Uterus (tissue), 4 donors: ENCODE measurements around the gene DSG3. TPM values are rescaled to one million over a fixed set of nuclear protein-coding genes. Genes with fewer than 3 reads are reported as not detected.
"Not testable (repeated sequence)": the region's sequence is repeated elsewhere in the genome, so short reads cannot be mapped to it uniquely, and the experiment has no call there.

Experiments
- DNase-seq, 2 donors: peaks; one replicate each; pipeline ENCODE4 v3.0.0-alpha.2; 2019 to 2020
- H3K27ac ChIP-seq, 2 donors: fragments of 200-600 bp; sonication (generic); 1 replicate in 1 of 2; 2 replicates in 1 of 2; pipeline ENCODE4 v1.5.1; 2016 to 2018
- H3K27me3 ChIP-seq, 2 donors: fragments of 200-600 bp; sonication (generic); one replicate each; pipeline ENCODE4 v1.5.1; 2018 to 2019; ENCODE audit warnings: control low read depth in 1 of 2
- H3K36me3 ChIP-seq, 2 donors: fragments of 200-600 bp; sonication (generic); one replicate each; pipeline ENCODE4 v1.5.1; 2019; ENCODE audit warnings: control low read depth in 1 of 2
- H3K4me1 ChIP-seq, 2 donors: fragments of 200-600 bp; sonication (generic); one replicate each; pipeline ENCODE4 v1.5.1; 2018 to 2019; ENCODE audit warnings: control low read depth in 1 of 2
- H3K4me3 ChIP-seq, 2 donors: fragments of 200-600 bp; sonication (generic); 1 replicate in 1 of 2; 2 replicates in 1 of 2; pipeline ENCODE4 v1.5.1; 2018 to 2019; ENCODE audit warnings: mild to moderate bottlenecking in 1 of 2
- H3K9me3 ChIP-seq, 2 donors: fragments of 200-600 bp; sonication (generic); one replicate each; pipeline ENCODE4 v1.5.1; 2019; ENCODE audit warnings: control low read depth in 1 of 2
- POLR2A ChIP-seq, 2 donors: fragments of 450-650 bp; IDR thresholded peaks; one replicate each; pipeline ENCODE4 v1.6.1; 2016; ENCODE audit warnings: antibody characterized with exemption in 2 of 2, mild to moderate bottlenecking in 1 of 2, moderate library complexity in 1 of 2
- intact Hi-C: fragments of 100-400 bp; cut with DNase I; formaldehyde crosslinking; loops from one replicate; pipeline ENCODE4 v1.15.1; 2023; ENCODE audit warnings: low total_unique reads
- total RNA-seq, 4 donors: library from RNA; depleted of rRNA in 3 of 4; stranded (reverse); fragments of >200 nt in 3 of 4; gene quantifications; one replicate each; pipeline versions ENCODE4 v1.1.0 to v1.2.4, GENCODE V29; 2014 to 2023
- TF ChIP-seq, protein P1 (sequence below), 4 experiments: fragments of 200-600 bp in 2 of 4; fragments of 450-650 bp in 2 of 4; sonication (generic) in 2 of 4; IDR thresholded peaks; one replicate each; pipeline ENCODE4 v1.5.1; 2016 to 2019; ENCODE audit warnings: antibody characterized with exemption in 4 of 4, mild to moderate bottlenecking in 2 of 4, moderate library complexity in 1 of 4
- donor health status: DM: yes; HTN: yes; CAD: no.

Gene DSG3
- total RNA-seq, 4 donors from 2014 or later: 0.07 to 0.12 TPM; not detected in 2

DNA sequence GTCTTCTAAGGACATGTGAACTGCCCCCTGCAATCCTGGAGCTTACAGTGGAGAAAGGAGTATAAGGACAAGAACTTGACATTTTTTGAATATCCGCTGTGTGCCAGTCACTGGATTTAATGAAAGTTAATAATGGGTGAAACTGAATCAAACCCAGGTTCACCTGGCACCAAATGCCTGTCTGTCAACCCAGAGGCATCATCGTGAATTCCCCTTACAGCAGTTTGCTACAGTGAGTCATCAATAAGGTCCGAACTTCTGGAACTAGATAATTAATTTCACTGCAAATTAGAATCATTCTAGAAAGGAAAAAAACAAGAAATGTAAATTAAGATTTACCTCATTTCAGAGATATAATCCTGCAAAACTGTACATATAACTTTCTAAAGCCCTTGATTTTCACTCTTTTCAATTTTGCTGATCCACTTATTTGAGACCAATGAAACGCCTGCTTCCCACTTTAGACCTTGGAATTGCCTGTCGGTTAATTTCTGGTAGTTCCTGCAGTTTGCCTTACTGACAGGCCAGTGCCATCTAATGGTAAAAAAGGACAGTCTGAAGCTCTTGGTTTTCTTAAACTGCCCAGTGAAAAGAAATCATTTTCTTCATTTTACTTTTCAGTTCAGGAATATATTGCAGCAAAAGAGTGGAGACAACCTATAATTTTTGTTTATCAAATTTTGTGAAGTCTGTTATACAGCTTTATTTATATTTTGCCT, 58.6 kb downstream of the DSG3 start:
- TF ChIP-seq POLR2A (IDR thresholded peaks at IDR 0.05): no peak
- TF ChIP-seq, protein P1, sequence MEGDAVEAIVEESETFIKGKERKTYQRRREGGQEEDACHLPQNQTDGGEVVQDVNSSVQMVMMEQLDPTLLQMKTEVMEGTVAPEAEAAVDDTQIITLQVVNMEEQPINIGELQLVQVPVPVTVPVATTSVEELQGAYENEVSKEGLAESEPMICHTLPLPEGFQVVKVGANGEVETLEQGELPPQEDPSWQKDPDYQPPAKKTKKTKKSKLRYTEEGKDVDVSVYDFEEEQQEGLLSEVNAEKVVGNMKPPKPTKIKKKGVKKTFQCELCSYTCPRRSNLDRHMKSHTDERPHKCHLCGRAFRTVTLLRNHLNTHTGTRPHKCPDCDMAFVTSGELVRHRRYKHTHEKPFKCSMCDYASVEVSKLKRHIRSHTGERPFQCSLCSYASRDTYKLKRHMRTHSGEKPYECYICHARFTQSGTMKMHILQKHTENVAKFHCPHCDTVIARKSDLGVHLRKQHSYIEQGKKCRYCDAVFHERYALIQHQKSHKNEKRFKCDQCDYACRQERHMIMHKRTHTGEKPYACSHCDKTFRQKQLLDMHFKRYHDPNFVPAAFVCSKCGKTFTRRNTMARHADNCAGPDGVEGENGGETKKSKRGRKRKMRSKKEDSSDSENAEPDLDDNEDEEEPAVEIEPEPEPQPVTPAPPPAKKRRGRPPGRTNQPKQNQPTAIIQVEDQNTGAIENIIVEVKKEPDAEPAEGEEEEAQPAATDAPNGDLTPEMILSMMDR (IDR thresholded peaks at IDR 0.05): peak in 3 of 4 experiments; percentile 13 to 20 (median 19)
- intact Hi-C loops: no loop called here
- Histone ChIP-seq H3K27ac (no peak overlapping the region), H3K4me1 (no peaks in the 10 kb centered on the region), H3K9me3 (no peaks in the 10 kb centered on the region), H3K4me3 (no peak overlapping the region), H3K27me3 (no peaks in the 10 kb centered on the region), H3K36me3 (no peaks in the 10 kb centered on the region)
- no peak for DNase-seq

DNA sequence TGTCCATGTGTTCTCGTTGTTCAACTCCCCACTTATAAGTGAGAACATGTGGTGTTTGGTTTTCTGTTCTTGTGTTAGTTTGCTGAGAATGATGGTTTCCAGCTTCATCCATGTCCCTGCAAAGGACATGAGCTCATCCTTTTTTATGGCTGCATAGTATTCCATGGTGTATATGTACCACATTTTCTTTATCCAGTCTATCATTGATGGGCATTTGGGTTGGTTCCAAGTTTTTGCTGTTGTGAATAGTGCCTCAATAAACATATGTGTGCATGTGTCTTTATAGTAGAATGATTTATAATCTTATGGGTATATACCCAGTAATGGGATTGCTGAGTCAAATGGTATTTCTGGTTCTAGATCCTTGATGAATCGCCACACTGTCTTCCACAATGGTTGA, 59.6 kb downstream of the DSG3 start:
- H3K9me3 ChIP-seq, H3K36me3 ChIP-seq, DNase-seq, H3K4me3 ChIP-seq, H3K4me1 ChIP-seq, H3K27ac ChIP-seq, H3K27me3 ChIP-seq, intact Hi-C loops: not testable (repeated sequence)

DNA sequence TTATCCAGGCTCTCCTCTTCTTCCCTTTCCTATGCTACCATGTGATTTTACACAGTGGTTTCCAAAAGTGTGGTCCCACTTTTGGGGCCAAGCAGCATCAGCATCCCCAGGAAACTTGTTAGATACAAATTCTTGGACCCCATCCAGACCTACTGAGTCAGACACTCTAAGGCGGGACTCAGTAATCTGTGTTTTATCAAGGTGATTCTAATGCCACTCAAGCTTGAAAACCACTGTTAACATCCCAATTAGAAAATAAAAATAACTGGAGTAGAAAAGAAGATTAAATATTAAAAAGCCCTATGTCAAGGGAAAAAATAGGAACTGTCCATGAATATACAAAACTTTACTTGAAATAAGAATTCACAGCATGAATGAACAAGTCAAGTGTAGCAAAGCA, 61.2 kb downstream of the DSG3 start:
- H3K27ac ChIP-seq: no peak overlapping the region
- H3K4me1 ChIP-seq: no peaks in the 10 kb centered on the region
- no peaks in the 10 kb centered on the region for H3K9me3 ChIP-seq
- no peaks in the 10 kb centered on the region for H3K27me3 ChIP-seq
- H3K36me3 ChIP-seq: no peaks in the 10 kb centered on the region
- DNase-seq: no peak
- intact Hi-C loops: no loop called here
- TF ChIP-seq, protein P1 (IDR thresholded peaks at IDR 0.05): no peak
- TF ChIP-seq POLR2A (IDR thresholded peaks at IDR 0.05): no peak
- no peak overlapping the region for H3K4me3 ChIP-seq

DNA sequence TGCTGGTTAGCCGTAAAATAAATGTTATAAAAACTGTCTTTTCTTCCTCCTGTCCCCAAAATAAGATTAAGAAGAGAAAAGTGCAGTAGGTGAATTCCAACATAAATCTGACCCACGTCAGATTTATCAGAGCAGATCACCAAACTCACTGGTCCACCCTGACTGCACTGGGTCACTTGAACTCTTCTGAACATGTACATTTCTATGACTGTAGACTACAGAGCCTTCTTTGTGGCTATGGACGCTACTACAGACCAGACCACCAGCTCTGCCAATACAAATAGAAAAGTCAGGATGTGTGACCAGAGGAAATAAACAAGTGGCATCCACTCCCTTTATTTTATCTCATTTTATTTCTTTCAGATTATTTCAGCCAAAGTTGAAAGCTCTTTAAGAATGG, 62.0 kb downstream of the DSG3 start:
- DNase-seq: no peak
- Histone ChIP-seq H3K4me3 (no peak overlapping the region), H3K36me3 (no peaks in the 10 kb centered on the region), H3K27me3 (no peaks in the 10 kb centered on the region), H3K27ac (no peak overlapping the region), H3K4me1 (no peaks in the 10 kb centered on the region), H3K9me3 (no peaks in the 10 kb centered on the region)
- intact Hi-C loops: no loop called here
- no peak for TF ChIP-seq POLR2A (IDR thresholded peaks at IDR 0.05)
- TF ChIP-seq, protein P1 (IDR thresholded peaks at IDR 0.05): no peak

DNA sequence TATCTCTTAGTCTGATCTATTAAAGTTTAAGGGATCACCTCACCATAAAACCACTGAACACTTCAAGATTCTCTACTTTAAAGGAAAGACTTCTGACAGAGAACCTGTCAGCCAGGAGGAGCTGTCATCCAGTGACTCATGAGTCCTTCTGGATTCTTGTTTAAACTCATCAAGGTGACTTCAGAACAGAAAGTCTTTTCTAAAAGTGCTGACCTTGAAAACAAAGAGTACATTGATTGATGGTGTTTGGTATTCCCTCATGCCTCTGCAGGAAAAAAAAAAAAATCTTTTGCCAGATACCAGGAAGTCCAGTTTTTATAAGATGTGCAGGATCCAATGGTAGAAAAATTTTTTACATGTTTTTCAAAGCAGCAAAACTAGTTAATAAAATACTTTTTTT, 62.8 kb downstream of the DSG3 start:
- no peaks in the 10 kb centered on the region for H3K27me3 ChIP-seq
- TF ChIP-seq, protein P1 (IDR thresholded peaks at IDR 0.05): no peak
- no peak for TF ChIP-seq POLR2A (IDR thresholded peaks at IDR 0.05)
- intact Hi-C loops: no loop called here
- H3K36me3 ChIP-seq: no peaks in the 10 kb centered on the region
- H3K4me1 ChIP-seq: no peaks in the 10 kb centered on the region
- no peak overlapping the region for H3K4me3 ChIP-seq
- H3K27ac ChIP-seq: no peak overlapping the region
- no peaks in the 10 kb centered on the region for H3K9me3 ChIP-seq
- DNase-seq: no peak

DNA sequence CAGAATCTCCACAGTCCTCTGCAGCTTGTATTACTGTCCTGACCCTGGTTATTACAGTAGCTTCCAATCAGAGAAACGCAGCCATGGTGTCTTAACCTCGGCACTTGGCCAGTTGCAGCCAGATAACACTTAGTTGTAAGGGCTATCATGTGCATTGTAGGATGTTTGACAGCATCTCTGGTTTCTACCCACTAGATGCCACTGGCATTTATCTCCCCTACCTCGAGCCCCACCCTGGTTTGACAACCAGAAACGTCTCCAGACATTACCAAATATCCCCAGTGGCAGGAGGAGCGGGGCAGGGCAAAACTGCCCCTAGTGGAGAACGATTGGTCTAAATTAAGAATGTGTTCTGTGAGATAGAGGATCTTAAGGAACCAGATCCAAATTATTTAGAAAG, 63.6 kb downstream of the DSG3 start:
- no peaks in the 10 kb centered on the region for H3K9me3 ChIP-seq
- no peak for DNase-seq
- H3K4me3 ChIP-seq: no peak overlapping the region
- TF ChIP-seq, protein P1 (IDR thresholded peaks at IDR 0.05): no peak
- no peak for TF ChIP-seq POLR2A (IDR thresholded peaks at IDR 0.05)
- H3K36me3 ChIP-seq: no peaks in the 10 kb centered on the region
- H3K27ac ChIP-seq: no peak overlapping the region
- no peaks in the 10 kb centered on the region for H3K27me3 ChIP-seq
- no peaks in the 10 kb centered on the region for H3K4me1 ChIP-seq
- intact Hi-C loops: no loop called here
